Neural progenitor cell (in vitro differentiated cells): Measurements from ENCODE around the gene ACOXL. TPM values are rescaled to one million over a fixed set of nuclear protein-coding genes. Genes with fewer than 3 reads are reported as not detected.

Experiments used
- DNase-seq: peaks from one replicate; pipeline ENCODE4 v3.0.0-alpha.2; 2016; ENCODE audit warnings: low spot score
- H2AFZ ChIP-seq: fragments of 200-600 bp; sonication (generic); replicated peaks from 2 replicates; pipeline ENCODE4 v1.6.1; 2016; ENCODE audit warnings: antibody characterized with exemption
- H3F3A ChIP-seq: fragments of 200-600 bp; sonication (generic); 2 replicates; pipeline ENCODE4 v1.6.1; 2016; ENCODE audit warnings: antibody characterized with exemption, low read depth
- H3K27ac ChIP-seq: fragments of 200-600 bp; sonication (generic); 2 replicates; pipeline ENCODE4 v1.5.1; 2016; ENCODE audit warnings: mild to moderate bottlenecking
- H3K27me3 ChIP-seq: fragments of 200-600 bp; sonication (generic); 2 replicates; pipeline ENCODE4 v1.6.1; 2016; ENCODE audit warnings: mild to moderate bottlenecking, moderate library complexity
- H3K36me3 ChIP-seq: fragments of 200-600 bp; sonication (generic); 2 replicates; pipeline ENCODE4 v1.5.1; 2016
- H3K4me1 ChIP-seq: fragments of 200-600 bp; sonication (generic); 2 replicates; pipeline ENCODE4 v1.6.1; 2016; ENCODE audit warnings: mixed run types
- H3K4me2 ChIP-seq: fragments of 200-600 bp; sonication (generic); 2 replicates; pipeline ENCODE4 v1.6.1; 2016
- H3K4me3 ChIP-seq: fragments of 200-600 bp; sonication (generic); 2 replicates; pipeline ENCODE4 v1.5.1; 2016
- H3K79me2 ChIP-seq: fragments of 200-600 bp; sonication (generic); 2 replicates; pipeline ENCODE4 v1.6.1; 2016; ENCODE audit warnings: low read depth
- H3K9ac ChIP-seq: fragments of 200-600 bp; sonication (generic); 2 replicates; pipeline ENCODE4 v1.6.1; 2016
- H3K9me3 ChIP-seq: fragments of 200-600 bp; sonication (generic); 2 replicates; pipeline ENCODE4 v1.5.1; 2016; ENCODE audit warnings: low read depth
- H4K20me1 ChIP-seq: fragments of 200-600 bp; sonication (generic); 2 replicates; pipeline ENCODE4 v1.6.1; 2016; ENCODE audit warnings: low read depth
- H3K27ac Mint-ChIP-seq: 3 replicates; pipeline ENCODE4 v1.8.0; 2021; ENCODE audit warnings: mixed read lengths
- H3K27me3 Mint-ChIP-seq: 2 replicates; pipeline ENCODE4 v1.8.0; 2022; ENCODE audit warnings: low read depth, mild to moderate bottlenecking, inconsistent platforms, moderate library complexity, mixed read lengths; ENCODE audit not compliant: insufficient read depth
- H3K36me3 Mint-ChIP-seq: 3 replicates; pipeline ENCODE4 v1.8.0; 2021; ENCODE audit warnings: mixed read lengths
- H3K4me1 Mint-ChIP-seq: 3 replicates; pipeline ENCODE4 v1.8.0; 2021; ENCODE audit warnings: mixed read lengths
- H3K4me3 Mint-ChIP-seq: 3 replicates; pipeline ENCODE4 v1.8.0; 2021; ENCODE audit warnings: mild to moderate bottlenecking, moderate library complexity, mixed read lengths
- H3K9me3 Mint-ChIP-seq: 3 replicates; pipeline ENCODE4 v1.8.0; 2020; ENCODE audit warnings: mixed read lengths
- EZH2 ChIP-seq: fragments of 200-600 bp; sonication (generic); IDR thresholded peaks from 2 replicates; pipeline ENCODE4 v1.6.1; 2017; ENCODE audit warnings: antibody characterized with exemption, mild to moderate bottlenecking, moderate library complexity
- EZH2phosphoT487 ChIP-seq: fragments of 200-600 bp; sonication (generic); IDR thresholded peaks from 2 replicates; pipeline ENCODE4 v1.6.1; 2017; ENCODE audit warnings: antibody characterized with exemption
- total RNA-seq: library from RNA; depleted of rRNA; stranded (reverse); fragments of >200 nt; gene quantifications from 2 replicates; pipeline ENCODE4 v1.2.3, GENCODE V29; 2015; ENCODE audit warnings: low replicate concordance
- TF ChIP-seq, protein P1 (sequence below): fragments of 200-600 bp; sonication (generic); IDR thresholded peaks from 2 replicates; pipeline ENCODE4 v1.5.1; 2017; ENCODE audit warnings: antibody characterized with exemption, mild to moderate bottlenecking

Gene ACOXL
- total RNA-seq, 1 donor from 2014 or later: 2.9 TPM

DNA sequence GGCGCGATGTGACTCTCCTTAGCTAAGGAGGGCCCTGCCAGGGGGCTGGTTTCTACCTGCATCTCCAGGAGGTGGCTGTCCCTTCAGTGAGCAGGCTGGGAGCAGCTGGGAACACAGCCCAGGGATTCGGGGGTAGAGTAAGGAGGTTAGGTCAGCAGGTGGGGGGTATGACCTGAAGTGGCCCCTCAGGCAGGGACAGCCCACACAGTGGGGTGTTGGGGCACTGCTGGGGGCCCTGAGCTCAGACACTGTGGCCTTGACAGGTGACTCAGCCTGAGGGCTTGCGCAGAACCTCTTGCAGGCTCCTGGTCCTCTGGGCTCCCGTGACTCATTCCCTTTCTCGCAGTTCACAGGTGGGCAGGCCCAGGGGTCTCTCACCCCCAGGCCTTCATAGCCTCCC, 202.6 kb downstream of the ACOXL start:
- Mint-ChIP-seq H3K27me3 (peaks cover 4% of the 10 kb centered on the region), H3K36me3 (no peaks in the 10 kb centered on the region), H3K4me3 (no peak overlapping the region), H3K4me1 (peaks cover 4% of the 10 kb centered on the region), H3K27ac (no peak overlapping the region), H3K9me3 (peaks cover 13% of the 10 kb centered on the region)
- Histone ChIP-seq H2AFZ (no peak overlapping the region), H3K4me2 (no peak overlapping the region), H3K4me3 (no peak overlapping the region), H3F3A (no peaks in the 10 kb centered on the region), H3K27me3 (no peaks in the 10 kb centered on the region), H3K27ac (no peak overlapping the region), H3K79me2 (no peaks in the 10 kb centered on the region), H3K36me3 (no peaks in the 10 kb centered on the region), H3K9ac (no peak overlapping the region), H3K9me3 (peaks cover 6% of the 10 kb centered on the region), H4K20me1 (no peaks in the 10 kb centered on the region), H3K4me1 (no peaks in the 10 kb centered on the region)
- no peak for TF ChIP-seq EZH2
- DNase-seq: no peak

- Mint-ChIP-seq H3K27me3 (peaks cover 2% of the 10 kb centered on the region), H3K27ac (no peak overlapping the region), H3K36me3 (no peaks in the 10 kb centered on the region), H3K4me3 (no peak overlapping the region), H3K9me3 (no peaks in the 10 kb centered on the region), H3K4me1 (peaks cover 5% of the 10 kb centered on the region)
- no peak for DNase-seq
- no peaks in the 10 kb centered on the region for H3F3A ChIP-seq
- H3K4me2 ChIP-seq: no peak overlapping the region
- H3K9me3 ChIP-seq: no peaks in the 10 kb centered on the region
- no peaks in the 10 kb centered on the region for H3K36me3 ChIP-seq
- no peaks in the 10 kb centered on the region for H3K27me3 ChIP-seq
- H3K4me1 ChIP-seq: no peaks in the 10 kb centered on the region
- H4K20me1 ChIP-seq: no peaks in the 10 kb centered on the region
- TF ChIP-seq EZH2 (no peak), EZH2phosphoT487 (no peak)
- H2AFZ ChIP-seq: no peak overlapping the region
- H3K27ac ChIP-seq: no peak overlapping the region
- no peak overlapping the region for H3K4me3 ChIP-seq
- no peak overlapping the region for H3K9ac ChIP-seq
- H3K79me2 ChIP-seq: no peaks in the 10 kb centered on the region
Measured at GRCh38 chr2:110940376-110940910, 208.1 kb downstream of the ACOXL start.

DNA sequence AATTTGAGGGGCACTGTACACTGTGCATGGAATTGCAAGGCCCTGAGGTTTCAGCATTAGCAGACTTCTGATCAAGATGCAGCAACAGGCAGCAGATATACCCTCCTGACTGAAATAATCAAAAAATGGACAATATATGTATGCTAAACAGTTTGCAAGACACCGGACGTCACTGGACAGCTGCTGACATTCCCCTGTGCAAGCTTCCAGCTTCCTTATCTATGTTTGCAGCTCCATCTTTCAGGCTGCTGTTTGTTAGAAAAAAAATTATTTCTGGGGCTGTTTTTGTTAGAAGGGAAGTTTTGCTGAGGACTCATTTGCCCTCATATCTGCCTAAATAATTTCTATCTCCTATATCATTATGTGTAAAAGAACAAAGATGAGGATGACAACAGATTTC, 208.9 kb downstream of the ACOXL start:
- H3K4me3 ChIP-seq: no peak overlapping the region
- H3K27ac ChIP-seq: no peak overlapping the region
- H3K9me3 ChIP-seq: no peaks in the 10 kb centered on the region
- H2AFZ ChIP-seq: no peak overlapping the region
- Mint-ChIP-seq H3K4me1 (peaks cover 4% of the 10 kb centered on the region), H3K9me3 (no peaks in the 10 kb centered on the region), H3K27ac (no peak overlapping the region), H3K27me3 (peaks cover 3% of the 10 kb centered on the region), H3K36me3 (no peaks in the 10 kb centered on the region), H3K4me3 (no peak overlapping the region)
- no peak for DNase-seq
- no peaks in the 10 kb centered on the region for H3K79me2 ChIP-seq
- TF ChIP-seq, protein P1, sequence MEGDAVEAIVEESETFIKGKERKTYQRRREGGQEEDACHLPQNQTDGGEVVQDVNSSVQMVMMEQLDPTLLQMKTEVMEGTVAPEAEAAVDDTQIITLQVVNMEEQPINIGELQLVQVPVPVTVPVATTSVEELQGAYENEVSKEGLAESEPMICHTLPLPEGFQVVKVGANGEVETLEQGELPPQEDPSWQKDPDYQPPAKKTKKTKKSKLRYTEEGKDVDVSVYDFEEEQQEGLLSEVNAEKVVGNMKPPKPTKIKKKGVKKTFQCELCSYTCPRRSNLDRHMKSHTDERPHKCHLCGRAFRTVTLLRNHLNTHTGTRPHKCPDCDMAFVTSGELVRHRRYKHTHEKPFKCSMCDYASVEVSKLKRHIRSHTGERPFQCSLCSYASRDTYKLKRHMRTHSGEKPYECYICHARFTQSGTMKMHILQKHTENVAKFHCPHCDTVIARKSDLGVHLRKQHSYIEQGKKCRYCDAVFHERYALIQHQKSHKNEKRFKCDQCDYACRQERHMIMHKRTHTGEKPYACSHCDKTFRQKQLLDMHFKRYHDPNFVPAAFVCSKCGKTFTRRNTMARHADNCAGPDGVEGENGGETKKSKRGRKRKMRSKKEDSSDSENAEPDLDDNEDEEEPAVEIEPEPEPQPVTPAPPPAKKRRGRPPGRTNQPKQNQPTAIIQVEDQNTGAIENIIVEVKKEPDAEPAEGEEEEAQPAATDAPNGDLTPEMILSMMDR: no peak
- no peak for TF ChIP-seq EZH2
- no peaks in the 10 kb centered on the region for H3K27me3 ChIP-seq
- no peaks in the 10 kb centered on the region for H3K36me3 ChIP-seq
- no peaks in the 10 kb centered on the region for H3K4me1 ChIP-seq
- H3K4me2 ChIP-seq: no peak overlapping the region
- no peaks in the 10 kb centered on the region for H3F3A ChIP-seq
- no peaks in the 10 kb centered on the region for H4K20me1 ChIP-seq
- H3K9ac ChIP-seq: no peak overlapping the region

DNA sequence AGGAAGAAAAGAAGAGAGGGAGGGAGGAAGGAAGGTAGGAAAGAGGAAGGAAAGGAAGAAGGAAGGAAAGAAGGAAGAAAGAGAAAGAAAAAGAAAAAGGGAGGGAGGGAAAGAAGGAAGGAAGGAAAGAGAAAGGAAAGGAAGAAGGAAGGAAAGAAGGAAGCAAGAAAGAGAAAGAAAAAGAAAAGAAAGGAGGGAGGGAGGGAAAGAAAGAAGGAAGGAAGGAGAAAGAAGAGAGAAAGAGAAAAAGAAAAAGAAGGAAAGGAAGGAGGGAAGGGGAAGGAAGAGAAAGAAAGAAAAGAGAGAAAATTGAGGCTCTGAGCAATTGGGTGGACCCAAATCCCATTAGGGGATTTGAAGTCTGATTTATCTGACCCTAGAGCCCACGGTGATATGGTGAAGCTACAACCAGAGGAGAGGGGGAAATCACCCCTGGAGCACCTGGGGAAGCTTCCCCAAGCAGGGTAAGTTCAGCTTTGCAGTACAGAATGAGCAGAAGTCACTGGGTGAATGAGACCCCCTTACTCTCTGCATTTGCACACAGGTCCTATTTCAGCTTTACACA, 210.8 kb downstream of the ACOXL start:
- Mint-ChIP-seq H3K9me3 (peaks cover 6% of the 10 kb centered on the region), H3K27ac (no peak overlapping the region), H3K4me3 (no peak overlapping the region), H3K4me1 (peaks cover 4% of the 10 kb centered on the region), H3K36me3 (no peaks in the 10 kb centered on the region), H3K27me3 (peaks cover 5% of the 10 kb centered on the region)
- Histone ChIP-seq H4K20me1 (no peaks in the 10 kb centered on the region), H2AFZ (peak overlapping the region; percentile 5), H3K9me3 (no peaks in the 10 kb centered on the region), H3K4me1 (no peaks in the 10 kb centered on the region), H3K9ac (no peak overlapping the region), H3K4me3 (no peak overlapping the region), H3K27ac (no peak overlapping the region), H3K4me2 (no peak overlapping the region), H3K36me3 (no peaks in the 10 kb centered on the region), H3K27me3 (no peaks in the 10 kb centered on the region), H3K79me2 (no peaks in the 10 kb centered on the region), H3F3A (no peaks in the 10 kb centered on the region)
- no peak for TF ChIP-seq EZH2
- TF ChIP-seq EZH2phosphoT487: no peak
- TF ChIP-seq, protein P1: no peak
- DNase-seq: no peak
